Stomach (tissue), 4 donors: ENCODE results near the gene HADHB.

Source experiments
- POLR2A ChIP-seq, 4 donors: fragments of 450-650 bp; IDR thresholded peaks; one replicate each; pipeline ENCODE4 v1.6.1; 2016; ENCODE audit warnings: antibody characterized with exemption in 4 of 4, control low read depth in 2 of 4, mild to moderate bottlenecking in 1 of 4, moderate library complexity in 1 of 4
- POLR2AphosphoS5 ChIP-seq, 3 donors: sonication (generic); formaldehyde crosslinking; IDR thresholded peaks; one replicate each; pipeline ENCODE4 v1.6.1; 2016; ENCODE audit warnings: antibody characterized with exemption in 3 of 3
- TF ChIP-seq, protein P1 (sequence below), 7 experiments: fragments of 450-650 bp in 4 of 7; fragments of 200-600 bp in 3 of 7; sonication (generic) in 3 of 7; IDR thresholded peaks; one replicate each; pipeline ENCODE4 v1.5.1; 2016 to 2019; ENCODE audit warnings: antibody characterized with exemption in 7 of 7, control low read depth in 2 of 7, mild to moderate bottlenecking in 1 of 7

DNA sequence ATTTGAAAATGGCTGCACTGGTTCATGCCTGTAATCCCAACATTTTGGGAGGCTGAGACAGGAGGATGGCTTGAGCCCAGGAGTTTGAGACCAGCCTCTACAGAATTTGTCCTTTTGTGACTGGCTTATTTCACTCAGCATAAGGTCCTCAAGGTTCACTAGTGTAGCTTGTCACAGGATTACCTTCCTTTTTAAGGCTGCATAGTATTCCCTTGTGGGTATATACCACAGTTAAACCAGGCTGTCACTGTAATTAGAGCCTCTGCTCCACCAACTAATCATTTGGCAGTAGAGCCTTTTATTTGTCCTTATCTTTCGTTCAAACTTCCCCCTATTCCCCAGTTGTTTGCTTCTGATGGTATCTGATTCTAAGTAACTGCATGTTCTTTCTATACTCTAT, 50.8 kb downstream of the HADHB start:
- TF ChIP-seq, protein P1, sequence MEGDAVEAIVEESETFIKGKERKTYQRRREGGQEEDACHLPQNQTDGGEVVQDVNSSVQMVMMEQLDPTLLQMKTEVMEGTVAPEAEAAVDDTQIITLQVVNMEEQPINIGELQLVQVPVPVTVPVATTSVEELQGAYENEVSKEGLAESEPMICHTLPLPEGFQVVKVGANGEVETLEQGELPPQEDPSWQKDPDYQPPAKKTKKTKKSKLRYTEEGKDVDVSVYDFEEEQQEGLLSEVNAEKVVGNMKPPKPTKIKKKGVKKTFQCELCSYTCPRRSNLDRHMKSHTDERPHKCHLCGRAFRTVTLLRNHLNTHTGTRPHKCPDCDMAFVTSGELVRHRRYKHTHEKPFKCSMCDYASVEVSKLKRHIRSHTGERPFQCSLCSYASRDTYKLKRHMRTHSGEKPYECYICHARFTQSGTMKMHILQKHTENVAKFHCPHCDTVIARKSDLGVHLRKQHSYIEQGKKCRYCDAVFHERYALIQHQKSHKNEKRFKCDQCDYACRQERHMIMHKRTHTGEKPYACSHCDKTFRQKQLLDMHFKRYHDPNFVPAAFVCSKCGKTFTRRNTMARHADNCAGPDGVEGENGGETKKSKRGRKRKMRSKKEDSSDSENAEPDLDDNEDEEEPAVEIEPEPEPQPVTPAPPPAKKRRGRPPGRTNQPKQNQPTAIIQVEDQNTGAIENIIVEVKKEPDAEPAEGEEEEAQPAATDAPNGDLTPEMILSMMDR (IDR thresholded peaks at IDR 0.05) = no peak
- TF ChIP-seq POLR2AphosphoS5 (IDR thresholded peaks at IDR 0.05) (no peak), POLR2A (IDR thresholded peaks at IDR 0.05) (no peak)
